ENCODE results near the gene ELP2.

ELP2 gene

GRCh38 chr18:36085195-36085594, 44.5 kb upstream of the ELP2 start:
- Histone ChIP-seq H2BK12ac (ENCODE audit: low read length in 2 of 2) (no peak overlapping the region), H3K9me3 (ENCODE audit: control insufficient read depth, low read length) (peaks cover 16% of the 10 kb centered on the region), H3K14ac (ENCODE audit: low read length in 2 of 2) (no peak overlapping the region), H3K4ac (ENCODE audit: low read depth in 1 of 2, low read length in 2 of 2) (no peak overlapping the region), H3K36me3 (ENCODE audit: control insufficient read depth in 1 of 2, insufficient read depth in 2 of 2, low read depth in 1 of 2, low read length in 2 of 2) (no peaks in the 10 kb centered on the region), H2BK15ac (ENCODE audit: low read depth, poor library complexity, severe bottlenecking) (no peak overlapping the region), H4K8ac (ENCODE audit: low read length) (no peak overlapping the region), H2BK5ac (ENCODE audit: low read depth, low read length, poor library complexity, severe bottlenecking) (no peak overlapping the region), H2AK5ac (ENCODE audit: low read length, severe bottlenecking) (no peak overlapping the region), H4K91ac (ENCODE audit: low read length) (no peak overlapping the region), H3K4me1 (ENCODE audit: control insufficient read depth, insufficient read depth, low read depth, low read length) (peaks cover 5% of the 10 kb centered on the region), H3K9ac (ENCODE audit: low read length) (no peak overlapping the region), H2AFZ (ENCODE audit: low read depth, low read length) (no peak overlapping the region), H3K27ac (ENCODE audit: low read length, poor library complexity, severe bottlenecking) (no peak overlapping the region), H3K4me3 (ENCODE audit: insufficient read depth in 1 of 2, low read depth in 1 of 2, low read length in 2 of 2) (no peak overlapping the region), H3K23ac (ENCODE audit: low read length in 2 of 2) (no peak overlapping the region), H3K18ac (ENCODE audit: low read depth in 1 of 2, low read length in 2 of 2) (no peak overlapping the region), H2BK120ac (ENCODE audit: low read depth, low read length) (no peak overlapping the region), H3K27me3 (ENCODE audit: control insufficient read depth in 1 of 2, insufficient read depth in 1 of 2, low read length in 2 of 2) (no peaks in the 10 kb centered on the region), H3K4me2 (ENCODE audit: low read length, poor library complexity, severe bottlenecking) (no peak overlapping the region), H3K79me1 (replicated peaks; ENCODE audit: low read length, poor library complexity, severe bottlenecking) (no peaks in the 10 kb centered on the region)
- WGBS, result 95% methylated on average over 4 of the region's 4 CpGs
- DNase-seq, result no peak

GRCh38 chr18:36086186-36086585, 43.5 kb upstream of the ELP2 start:
- Histone ChIP-seq H3K27me3 (ENCODE audit: control insufficient read depth in 1 of 2, insufficient read depth in 1 of 2, low read length in 2 of 2) (no peaks in the 10 kb centered on the region), H3K9ac (ENCODE audit: low read length) (no peak overlapping the region), H3K14ac (ENCODE audit: low read length in 2 of 2) (peak overlapping the region in 1 of 2 experiments; percentile 55), H3K4ac (ENCODE audit: low read depth in 1 of 2, low read length in 2 of 2) (no peak overlapping the region), H3K9me3 (ENCODE audit: control insufficient read depth, low read length) (peaks cover 10% of the 10 kb centered on the region), H3K4me1 (ENCODE audit: control insufficient read depth, insufficient read depth, low read depth, low read length) (peaks cover 5% of the 10 kb centered on the region), H2BK5ac (ENCODE audit: low read depth, low read length, poor library complexity, severe bottlenecking) (no peak overlapping the region), H3K4me2 (ENCODE audit: low read length, poor library complexity, severe bottlenecking) (no peak overlapping the region), H3K27ac (ENCODE audit: low read length, poor library complexity, severe bottlenecking) (no peak overlapping the region), H4K91ac (ENCODE audit: low read length) (peak overlapping the region; percentile 9), H2BK120ac (ENCODE audit: low read depth, low read length) (no peak overlapping the region), H3K23ac (ENCODE audit: low read length in 2 of 2) (no peak overlapping the region), H3K18ac (ENCODE audit: low read depth in 1 of 2, low read length in 2 of 2) (no peak overlapping the region), H4K8ac (ENCODE audit: low read length) (no peak overlapping the region), H2BK15ac (ENCODE audit: low read depth, poor library complexity, severe bottlenecking) (no peak overlapping the region), H2AFZ (ENCODE audit: low read depth, low read length) (no peak overlapping the region), H2AK5ac (ENCODE audit: low read length, severe bottlenecking) (no peak overlapping the region), H3K36me3 (ENCODE audit: control insufficient read depth in 1 of 2, insufficient read depth in 2 of 2, low read depth in 1 of 2, low read length in 2 of 2) (no peaks in the 10 kb centered on the region), H3K79me1 (replicated peaks; ENCODE audit: low read length, poor library complexity, severe bottlenecking) (no peaks in the 10 kb centered on the region), H2BK12ac (ENCODE audit: low read length in 2 of 2) (peak overlapping the region in 1 of 2 experiments; percentile 30), H3K4me3 (ENCODE audit: insufficient read depth in 1 of 2, low read depth in 1 of 2, low read length in 2 of 2) (no peak overlapping the region)
- DNase-seq, result no peak
- 81% methylated on average over 8 of the region's 8 CpGs for WGBS

- Histone ChIP-seq H3K14ac (ENCODE audit: low read length in 2 of 2) (no peak overlapping the region), H2BK12ac (ENCODE audit: low read length in 2 of 2) (no peak overlapping the region), H3K79me1 (replicated peaks; ENCODE audit: low read length, poor library complexity, severe bottlenecking) (no peaks in the 10 kb centered on the region), H2BK5ac (ENCODE audit: low read depth, low read length, poor library complexity, severe bottlenecking) (no peak overlapping the region), H2BK15ac (ENCODE audit: low read depth, poor library complexity, severe bottlenecking) (no peak overlapping the region), H3K4ac (ENCODE audit: low read depth in 1 of 2, low read length in 2 of 2) (no peak overlapping the region), H4K91ac (ENCODE audit: low read length) (no peak overlapping the region), H2BK120ac (ENCODE audit: low read depth, low read length) (no peak overlapping the region), H3K4me1 (ENCODE audit: control insufficient read depth, insufficient read depth, low read depth, low read length) (peaks cover 5% of the 10 kb centered on the region), H4K8ac (ENCODE audit: low read length) (no peak overlapping the region), H3K27me3 (ENCODE audit: control insufficient read depth in 1 of 2, insufficient read depth in 1 of 2, low read length in 2 of 2) (no peaks in the 10 kb centered on the region), H3K4me3 (ENCODE audit: insufficient read depth in 1 of 2, low read depth in 1 of 2, low read length in 2 of 2) (no peak overlapping the region), H3K4me2 (ENCODE audit: low read length, poor library complexity, severe bottlenecking) (no peak overlapping the region), H3K18ac (ENCODE audit: low read depth in 1 of 2, low read length in 2 of 2) (no peak overlapping the region), H2AK5ac (ENCODE audit: low read length, severe bottlenecking) (no peak overlapping the region), H3K36me3 (ENCODE audit: control insufficient read depth in 1 of 2, insufficient read depth in 2 of 2, low read depth in 1 of 2, low read length in 2 of 2) (no peaks in the 10 kb centered on the region), H3K9me3 (ENCODE audit: control insufficient read depth, low read length) (no peaks in the 10 kb centered on the region), H3K23ac (ENCODE audit: low read length in 2 of 2) (no peak overlapping the region), H3K9ac (ENCODE audit: low read length) (no peak overlapping the region), H3K27ac (ENCODE audit: low read length, poor library complexity, severe bottlenecking) (no peak overlapping the region), H2AFZ (ENCODE audit: low read depth, low read length) (no peak overlapping the region)
- 100% methylated on average over 1 of the region's 2 CpGs for WGBS
- no peak for DNase-seq
These were observed 41.4 kb upstream of the ELP2 start for GRCh38 chr18:36088256-36088655.

GRCh38 chr18:36089001-36089400, 40.7 kb upstream of the ELP2 start:
- Histone ChIP-seq H2BK12ac (ENCODE audit: low read length in 2 of 2) (no peak overlapping the region), H3K18ac (ENCODE audit: low read depth in 1 of 2, low read length in 2 of 2) (no peak overlapping the region), H3K27ac (ENCODE audit: low read length, poor library complexity, severe bottlenecking) (no peak overlapping the region), H3K4me2 (ENCODE audit: low read length, poor library complexity, severe bottlenecking) (no peak overlapping the region), H2BK5ac (ENCODE audit: low read depth, low read length, poor library complexity, severe bottlenecking) (no peak overlapping the region), H3K23ac (ENCODE audit: low read length in 2 of 2) (no peak overlapping the region), H3K4me1 (ENCODE audit: control insufficient read depth, insufficient read depth, low read depth, low read length) (peaks cover 5% of the 10 kb centered on the region), H3K9me3 (ENCODE audit: control insufficient read depth, low read length) (no peaks in the 10 kb centered on the region), H4K91ac (ENCODE audit: low read length) (no peak overlapping the region), H2BK15ac (ENCODE audit: low read depth, poor library complexity, severe bottlenecking) (no peak overlapping the region), H2AFZ (ENCODE audit: low read depth, low read length) (no peak overlapping the region), H2AK5ac (ENCODE audit: low read length, severe bottlenecking) (no peak overlapping the region), H3K27me3 (ENCODE audit: control insufficient read depth in 1 of 2, insufficient read depth in 1 of 2, low read length in 2 of 2) (no peaks in the 10 kb centered on the region), H3K9ac (ENCODE audit: low read length) (no peak overlapping the region), H3K4me3 (ENCODE audit: insufficient read depth in 1 of 2, low read depth in 1 of 2, low read length in 2 of 2) (no peak overlapping the region), H3K4ac (ENCODE audit: low read depth in 1 of 2, low read length in 2 of 2) (peak overlapping the region in 1 of 2 experiments; percentile 5), H4K8ac (ENCODE audit: low read length) (no peak overlapping the region), H2BK120ac (ENCODE audit: low read depth, low read length) (no peak overlapping the region), H3K36me3 (ENCODE audit: control insufficient read depth in 1 of 2, insufficient read depth in 2 of 2, low read depth in 1 of 2, low read length in 2 of 2) (no peaks in the 10 kb centered on the region), H3K14ac (ENCODE audit: low read length in 2 of 2) (no peak overlapping the region), H3K79me1 (replicated peaks; ENCODE audit: low read length, poor library complexity, severe bottlenecking) (no peaks in the 10 kb centered on the region)
- DNase-seq, result no peak
- 92% methylated on average over 5 of the region's 6 CpGs for WGBS
